Endothelial cell of umbilical vein (primary cell): ENCODE data around the gene TFDP3. TPM values are rescaled to one million over a fixed set of nuclear protein-coding genes. Genes with fewer than 3 reads are reported as not detected.

Experiments used
- BruUV-seq: library from RNA; stranded (reverse); fragments of 400-500 nt; replicated peaks from 2 replicates; lab custom pipeline; 2021; lab: Mats Ljungman, UMichigan
- CTCF ChIA-PET: fragments of 300-600, 350-600 bp; sonication (Branson Sonifier 250); formaldehyde crosslinking; loops from one replicate; lab custom pipeline; 2021; ENCODE audit warnings: antibody characterized with exemption, inconsistent platforms; lab: Charles Lee
- POLR2A ChIA-PET: fragments of 300-600, 350-600 bp; sonication (Branson Sonifier 250); formaldehyde crosslinking; loops from one replicate; lab custom pipeline; 2021; ENCODE audit warnings: antibody characterized with exemption, inconsistent platforms; lab: Charles Lee
- DNase-seq: peaks from one replicate; pipeline ENCODE4 v3.0.0-alpha.2; 2011; ENCODE audit warnings: low read depth, low spot score
- FAIRE-seq: peaks from 2 replicates; lab custom pipeline; 2011; peaks lifted over from hg19 to GRCh38; lab: Jason Lieb, UNC
- H2AFZ ChIP-seq: 2 replicates; pipeline ENCODE4 v1.6.0; 2012; ENCODE audit warnings: low read depth, low read length, control low read depth, inconsistent platforms
- H3K27ac ChIP-seq: 2 replicates; pipeline ENCODE4 v1.5.1; 2011; ENCODE audit warnings: low read depth, mild to moderate bottlenecking, control low read depth, low read length, moderate library complexity; ENCODE audit not compliant: insufficient read depth
- H3K27me3 ChIP-seq, 2 experiments: 2 replicates each; pipeline versions ENCODE4 v1.6.0 to v1.6.1; 2011; ENCODE audit warnings: low read length in 2 of 2, mixed read lengths in 1 of 2; ENCODE audit not compliant: control insufficient read depth in 2 of 2, insufficient read depth in 2 of 2
- H3K36me3 ChIP-seq, 2 experiments: 2 replicates in 1 of 2; 3 replicates in 1 of 2; pipeline ENCODE4 v1.5.1; 2011; ENCODE audit warnings: low read length in 2 of 2, mild to moderate bottlenecking in 1 of 2, moderate library complexity in 1 of 2; ENCODE audit not compliant: control insufficient read depth in 2 of 2, insufficient read depth in 2 of 2; ENCODE audit errors: extremely low read depth in 1 of 2
- H3K4me1 ChIP-seq: 3 replicates; pipeline ENCODE4 v1.5.1; 2011; ENCODE audit warnings: mild to moderate bottlenecking, low read length; ENCODE audit not compliant: control insufficient read depth, insufficient read depth; ENCODE audit errors: extremely low read depth
- H3K4me2 ChIP-seq: 2 replicates; pipeline ENCODE4 v1.6.1; 2011; ENCODE audit warnings: low read length, control low read depth, mixed read lengths; ENCODE audit not compliant: insufficient read depth
- H3K4me3 ChIP-seq, 3 experiments: fragments of 200-600 bp in 1 of 3; sonication (generic), shearing (Covaris generic) in 1 of 3; replicated peaks in 1 of 3; 2 replicates each; pipeline ENCODE4 v1.5.1; 2011 to 2016; ENCODE audit warnings: control low read depth in 3 of 3, low read length in 3 of 3, mild to moderate bottlenecking in 2 of 3, inconsistent platforms in 1 of 3, low read depth in 1 of 3, moderate library complexity in 1 of 3; ENCODE audit not compliant: insufficient read depth in 1 of 3
- H3K79me2 ChIP-seq: 2 replicates; pipeline ENCODE4 v1.6.0; 2012; ENCODE audit warnings: low read length, inconsistent platforms; ENCODE audit not compliant: control insufficient read depth, insufficient read depth
- H3K9ac ChIP-seq: replicated peaks from 2 replicates; pipeline ENCODE3; 2011; ENCODE audit warnings: low read length, control low read depth; ENCODE audit not compliant: insufficient read depth; ENCODE audit errors: extremely low read depth
- H3K9me1 ChIP-seq: replicated peaks from 3 replicates; pipeline ENCODE4 v1.6.0; 2011; ENCODE audit warnings: mild to moderate bottlenecking, low read length; ENCODE audit not compliant: control insufficient read depth, insufficient read depth; ENCODE audit errors: extremely low read depth
- H3K9me3 ChIP-seq: replicated peaks from 2 replicates; pipeline ENCODE4 v1.5.1; 2012; ENCODE audit warnings: low read length, inconsistent platforms; ENCODE audit not compliant: control insufficient read depth, insufficient read depth
- H4K20me1 ChIP-seq: replicated peaks from 2 replicates; pipeline ENCODE3; 2011; ENCODE audit warnings: mild to moderate bottlenecking, low read length; ENCODE audit not compliant: control insufficient read depth, insufficient read depth; ENCODE audit errors: extremely low read depth
- CTCF ChIP-seq, 2 donors: IDR thresholded peaks; 1 replicate in 1 of 2; 2 replicates in 1 of 2; pipeline ENCODE4 v1.5.1; 2011; ENCODE audit warnings: low read length in 2 of 2, mild to moderate bottlenecking in 2 of 2, moderate library complexity in 2 of 2, control low read depth in 1 of 2, inconsistent platforms in 1 of 2, low read depth in 1 of 2; ENCODE audit not compliant: insufficient read depth in 1 of 2; ENCODE audit errors: extremely low read depth in 1 of 2
- EZH2 ChIP-seq: IDR thresholded peaks from 2 replicates; pipeline ENCODE4 v1.6.1; 2012; ENCODE audit warnings: borderline replicate concordance, low read depth, mild to moderate bottlenecking, moderate library complexity, low read length, inconsistent platforms; ENCODE audit not compliant: severe bottlenecking
- FOS ChIP-seq: IDR thresholded peaks from 2 replicates; pipeline ENCODE4 v1.6.1; 2011; ENCODE audit warnings: mild to moderate bottlenecking, low read length, moderate library complexity, borderline replicate concordance; ENCODE audit not compliant: insufficient read depth
- GATA2 ChIP-seq: IDR thresholded peaks from 2 replicates; pipeline ENCODE4 v1.7.0; 2011; ENCODE audit warnings: low read depth, mild to moderate bottlenecking, moderate library complexity, mixed read lengths, low read length; ENCODE audit not compliant: insufficient read length, insufficient read depth
- JUN ChIP-seq: IDR thresholded peaks from 2 replicates; pipeline ENCODE4 v1.6.1; 2011; ENCODE audit warnings: borderline replicate concordance, low read depth; ENCODE audit not compliant: insufficient read length, insufficient read depth
- MAX ChIP-seq: IDR thresholded peaks from 2 replicates; pipeline ENCODE4 v1.6.1; 2011; ENCODE audit not compliant: insufficient read depth, insufficient read length
- MYC ChIP-seq: IDR thresholded peaks from one replicate; pipeline ENCODE4 v1.6.1; 2011; ENCODE audit warnings: mild to moderate bottlenecking, low read depth, low read length
- POLR2A ChIP-seq: IDR thresholded peaks from 2 replicates; pipeline ENCODE4 v1.6.1; 2012; ENCODE audit warnings: low read depth, mild to moderate bottlenecking, control low read depth, low read length
- POLR2AphosphoS5 ChIP-seq: IDR thresholded peaks from 2 replicates; pipeline ENCODE4 v1.6.1; 2012; ENCODE audit warnings: low read depth, mild to moderate bottlenecking, control low read depth, low read length, moderate library complexity; ENCODE audit not compliant: insufficient read depth
- dilution Hi-C: fragments of 300-500 bp; cut with MboI; formaldehyde crosslinking; loops from one replicate; pipeline ENCODE4 v1.15.0; 2019; ENCODE audit warnings: low sequenced_read_pairs; ENCODE audit not compliant: extremely low pct_ligation_motif_present
- intact Hi-C: fragments of 100-400 bp; cut with micrococcal nuclease; formaldehyde crosslinking; loops from one replicate; pipeline ENCODE4 v1.10.0; 2022
- polyA plus RNA-seq, 4 experiments: library from polyadenylated mRNA; depleted of rRNA in 3 of 4; stranded (reverse) in 3 of 4; unstranded in 1 of 4; fragments of >200 nt; gene quantifications; 2 replicates each; pipeline versions ENCODE4 v1.2.1 to v1.2.3, GENCODE V29; 2011 to 2012; ENCODE audit warnings: missing spikeins in 1 of 4
- total RNA-seq: library from RNA; stranded (reverse); gene quantifications from 2 replicates; pipeline ENCODE4 v1.2.3, GENCODE V29; 2021

TFDP3 gene
- total and polyA plus RNA-seq, 2 donors (not counting 3 experiments of a cell fraction or from before 2014, with no cell fraction given) = not detected

GRCh38 chrX:133250184-133251100 lies 32.3 kb upstream of the TFDP3 start:
- no peak overlapping the region for H3K4me2 ChIP-seq
- H3K9me1 ChIP-seq = no peaks in the 10 kb centered on the region
- intact Hi-C loops = no loop called here
- ChIA-PET CTCF (no interaction called here), POLR2A (no interaction called here)
- no peaks in the 10 kb centered on the region for H3K36me3 ChIP-seq
- H2AFZ ChIP-seq = no peak overlapping the region
- H3K4me3 ChIP-seq = no peak overlapping the region
- H3K27ac ChIP-seq = no peak overlapping the region
- FAIRE-seq (no peak), DNase-seq (no peak)
- BruUV-seq = no TSS peak
- no peak overlapping the region for H3K9ac ChIP-seq
- no peaks in the 10 kb centered on the region for H3K27me3 ChIP-seq
- no peaks in the 10 kb centered on the region for H3K4me1 ChIP-seq
- dilution Hi-C loops = no loop called here
- no peak for TF ChIP-seq GATA2
- no peaks in the 10 kb centered on the region for H3K79me2 ChIP-seq
- H4K20me1 ChIP-seq = no peaks in the 10 kb centered on the region
- H3K9me3 ChIP-seq = no peaks in the 10 kb centered on the region

GRCh38 chrX:133249266-133250058 lies 31.3 kb upstream of the TFDP3 start:
- Histone ChIP-seq H3K9ac (no peak overlapping the region), H3K4me2 (no peak overlapping the region), H3K9me1 (no peaks in the 10 kb centered on the region), H3K27me3 (no peaks in the 10 kb centered on the region), H2AFZ (no peak overlapping the region), H3K9me3 (no peaks in the 10 kb centered on the region), H3K4me3 (no peak overlapping the region), H4K20me1 (no peaks in the 10 kb centered on the region), H3K27ac (no peak overlapping the region), H3K4me1 (no peaks in the 10 kb centered on the region), H3K36me3 (no peaks in the 10 kb centered on the region), H3K79me2 (no peaks in the 10 kb centered on the region)
- dilution Hi-C loops = no loop called here
- TF ChIP-seq FOS (no peak), MYC (no peak), GATA2 (no peak), POLR2AphosphoS5 (no peak), CTCF (IDR thresholded peaks at IDR 0.05; ENCODE audit: extremely low read depth in 1 of 2, insufficient read depth in 1 of 2, low read depth in 1 of 2, low read length in 2 of 2) (no peak), EZH2 (no peak), MAX (no peak), POLR2A (no peak), JUN (no peak)
- DNase-seq (no peak), FAIRE-seq (no peak)
- intact Hi-C loops = no loop called here
- no TSS peak for BruUV-seq
- CTCF ChIA-PET = no interaction called here
- POLR2A ChIA-PET = no interaction called here
